Measurements from ENCODE around the gene BABAM2. TPM values are rescaled to one million over a fixed set of nuclear protein-coding genes. Genes with fewer than 3 reads are reported as not detected.

BABAM2 gene
- total and polyA plus RNA-seq, 2 of the 4 experiments (the other 2 are of a cell fraction) = 20.9 to 23.1 TPM

DNA sequence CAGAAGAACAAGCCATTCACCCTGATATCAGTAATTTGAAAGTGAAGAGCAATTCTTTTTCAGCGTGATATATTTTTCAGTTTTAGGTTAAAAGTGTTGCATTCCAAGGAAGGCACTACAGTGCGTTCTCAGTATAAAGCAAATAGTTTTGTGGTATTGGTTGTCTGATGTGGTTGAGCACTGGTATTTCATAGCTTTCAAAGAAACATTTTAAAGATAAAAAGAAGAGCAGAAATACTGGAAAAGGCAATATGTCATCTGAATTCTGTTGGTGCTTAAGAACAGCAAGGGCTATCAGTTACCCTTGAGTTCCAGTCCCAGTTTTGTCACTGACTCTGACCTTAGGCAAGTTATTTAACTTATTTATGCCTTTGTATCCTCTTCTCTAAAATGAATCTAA lies 191.6 kb downstream of the BABAM2 start:
- no peaks in the 10 kb centered on the region for H3K9me3 ChIP-seq (ENCODE audit: control insufficient read depth, insufficient read depth, low read length)
- no peaks in the 10 kb centered on the region for H3K27me3 ChIP-seq (ENCODE audit: control insufficient read depth, insufficient read depth, low read length)
- ChIA-PET POLR2A (ENCODE audit: unreplicated experiment) (no interaction called here), CTCF (no interaction called here)
- H2BK5ac ChIP-seq (ENCODE audit: low read depth, low read length, poor library complexity, severe bottlenecking) = no peak overlapping the region
- 0 out of 3 replicates have a peak overlapping the region, but pooled peaks have one; percentile 36 for H2BK15ac ChIP-seq (ENCODE audit: low read depth, low read length)
- dilution Hi-C loops (cut with HindIII; ENCODE audit: low sequenced_read_pairs, unreplicated experiment) = no loop called here
- peak overlapping the region; percentile 6; the same call in 1 of the 2 replicates for H2BK120ac ChIP-seq (ENCODE audit: low read depth, low read length)
- H3K4ac ChIP-seq (ENCODE audit: low read depth, low read length) = no peak overlapping the region
- H2BK20ac ChIP-seq (ENCODE audit: low read depth, low read length) = no peak overlapping the region
- no peak overlapping the region for H2AK9ac ChIP-seq (replicated peaks; ENCODE audit: low read depth, low read length, poor library complexity)
- peak; percentile 43; the same call in 1 of the 2 replicates for ATAC-seq (ENCODE audit: low read depth)
- peak; percentile 41 for DNase-seq
- H2AK5ac ChIP-seq (ENCODE audit: low read depth, low read length) = no peak overlapping the region
- peak overlapping the region; percentile 49 for H3K18ac ChIP-seq (ENCODE audit: low read depth, low read length)
- no peak overlapping the region for H2AFZ ChIP-seq (replicated peaks; ENCODE audit: low read length, poor library complexity)
- intact Hi-C loops (cut with micrococcal nuclease) = no loop called here
- H4K5ac ChIP-seq (ENCODE audit: low read depth, low read length) = no peak overlapping the region
- 0 out of 2 replicates have a peak, but pooled peaks cover 4% of the 10 kb centered on the region for H3K9me1 ChIP-seq (ENCODE audit: insufficient read depth, low read length)
- in situ Hi-C loops (cut with MboI; ENCODE audit: low sequenced_read_pairs) = no loop called here
- no peak overlapping the region for H4K8ac ChIP-seq (ENCODE audit: low read depth in 2 of 2, low read length in 2 of 2)
- no CpG with 5 or more reads among the region's 2 CpGs for WGBS, 2 experiments (ENCODE audit: extremely low coverage in 2 of 2, insufficient read length in 1 of 2)
- H3K4me1 ChIP-seq (ENCODE audit: control insufficient read depth, insufficient read depth, low read length) = peaks cover 10% of the 10 kb centered on the region
- no TSS peak for BruUV-seq (replicated peaks)
- no peak overlapping the region for H3K23ac ChIP-seq (ENCODE audit: low read depth, low read length)
- no peaks in the 10 kb centered on the region for H3K36me3 ChIP-seq (ENCODE audit: control insufficient read depth, insufficient read depth, low read length)
- H4K20me1 ChIP-seq (ENCODE audit: insufficient read depth, low read length) = no peaks in the 10 kb centered on the region
- H3K56ac ChIP-seq (ENCODE audit: extremely low read depth, insufficient read depth, low read length) = no peak overlapping the region
- H3K4me3 ChIP-seq (ENCODE audit: insufficient read depth, low read depth, low read length) = no peak overlapping the region
- TF ChIP-seq MAZ (IDR thresholded peaks at IDR 0.05; ENCODE audit: borderline replicate concordance, low read depth, low read length) (no peak), RCOR1 (IDR thresholded peaks at IDR 0.05; ENCODE audit: insufficient replicate concordance, low read length) (no peak), RFX5 (IDR thresholded peaks at IDR 0.05; ENCODE audit: low read depth, low read length) (no peak), NFE2L2 (IDR thresholded peaks at IDR 0.05; ENCODE audit: low read depth, low read length) (no peak), CEBPB (IDR thresholded peaks at IDR 0.05; ENCODE audit: low read depth, low read length) (no peak), MAFK (IDR thresholded peaks at IDR 0.05; ENCODE audit: low read depth, low read length) (no peak), FOS (IDR thresholded peaks at IDR 0.05; ENCODE audit: low read depth, low read length) (no peak), POLR2A (IDR thresholded peaks at IDR 0.05; ENCODE audit: low read depth, low read length) (no peak), BHLHE40 (IDR thresholded peaks at IDR 0.05; ENCODE audit: low read depth, low read length) (no peak), MXI1 (IDR thresholded peaks at IDR 0.05; ENCODE audit: borderline replicate concordance, low read depth, low read length) (no peak), CHD1 (IDR thresholded peaks at IDR 0.05; ENCODE audit: low read depth, low read length) (no peak), SMC3 (IDR thresholded peaks at IDR 0.05; ENCODE audit: low read depth, low read length) (no peak), RAD21 (IDR thresholded peaks at IDR 0.05; ENCODE audit: low read length) (no peak)
- TF ChIP-seq, protein P1, sequence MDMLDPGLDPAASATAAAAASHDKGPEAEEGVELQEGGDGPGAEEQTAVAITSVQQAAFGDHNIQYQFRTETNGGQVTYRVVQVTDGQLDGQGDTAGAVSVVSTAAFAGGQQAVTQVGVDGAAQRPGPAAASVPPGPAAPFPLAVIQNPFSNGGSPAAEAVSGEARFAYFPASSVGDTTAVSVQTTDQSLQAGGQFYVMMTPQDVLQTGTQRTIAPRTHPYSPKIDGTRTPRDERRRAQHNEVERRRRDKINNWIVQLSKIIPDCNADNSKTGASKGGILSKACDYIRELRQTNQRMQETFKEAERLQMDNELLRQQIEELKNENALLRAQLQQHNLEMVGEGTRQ (IDR thresholded peaks at IDR 0.05; ENCODE audit: low read depth, low read length) = no peak
- TF ChIP-seq, protein P2, sequence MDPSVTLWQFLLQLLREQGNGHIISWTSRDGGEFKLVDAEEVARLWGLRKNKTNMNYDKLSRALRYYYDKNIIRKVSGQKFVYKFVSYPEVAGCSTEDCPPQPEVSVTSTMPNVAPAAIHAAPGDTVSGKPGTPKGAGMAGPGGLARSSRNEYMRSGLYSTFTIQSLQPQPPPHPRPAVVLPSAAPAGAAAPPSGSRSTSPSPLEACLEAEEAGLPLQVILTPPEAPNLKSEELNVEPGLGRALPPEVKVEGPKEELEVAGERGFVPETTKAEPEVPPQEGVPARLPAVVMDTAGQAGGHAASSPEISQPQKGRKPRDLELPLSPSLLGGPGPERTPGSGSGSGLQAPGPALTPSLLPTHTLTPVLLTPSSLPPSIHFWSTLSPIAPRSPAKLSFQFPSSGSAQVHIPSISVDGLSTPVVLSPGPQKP (IDR thresholded peaks at IDR 0.05; ENCODE audit: borderline replicate concordance, low read depth, low read length) = no peak
- TF ChIP-seq, protein P3, sequence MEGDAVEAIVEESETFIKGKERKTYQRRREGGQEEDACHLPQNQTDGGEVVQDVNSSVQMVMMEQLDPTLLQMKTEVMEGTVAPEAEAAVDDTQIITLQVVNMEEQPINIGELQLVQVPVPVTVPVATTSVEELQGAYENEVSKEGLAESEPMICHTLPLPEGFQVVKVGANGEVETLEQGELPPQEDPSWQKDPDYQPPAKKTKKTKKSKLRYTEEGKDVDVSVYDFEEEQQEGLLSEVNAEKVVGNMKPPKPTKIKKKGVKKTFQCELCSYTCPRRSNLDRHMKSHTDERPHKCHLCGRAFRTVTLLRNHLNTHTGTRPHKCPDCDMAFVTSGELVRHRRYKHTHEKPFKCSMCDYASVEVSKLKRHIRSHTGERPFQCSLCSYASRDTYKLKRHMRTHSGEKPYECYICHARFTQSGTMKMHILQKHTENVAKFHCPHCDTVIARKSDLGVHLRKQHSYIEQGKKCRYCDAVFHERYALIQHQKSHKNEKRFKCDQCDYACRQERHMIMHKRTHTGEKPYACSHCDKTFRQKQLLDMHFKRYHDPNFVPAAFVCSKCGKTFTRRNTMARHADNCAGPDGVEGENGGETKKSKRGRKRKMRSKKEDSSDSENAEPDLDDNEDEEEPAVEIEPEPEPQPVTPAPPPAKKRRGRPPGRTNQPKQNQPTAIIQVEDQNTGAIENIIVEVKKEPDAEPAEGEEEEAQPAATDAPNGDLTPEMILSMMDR (conservative IDR thresholded peaks at IDR 0.05; ENCODE audit: low read depth, low read length) = no peak
- no peak overlapping the region; the same call in 1 of the 2 replicates for H3K4me2 ChIP-seq (ENCODE audit: low read depth, low read length)
- H3K9ac ChIP-seq (ENCODE audit: low read depth, low read length) = no peak overlapping the region
- H3K27ac ChIP-seq (ENCODE audit: insufficient read depth, low read length) = no peak overlapping the region
- H4K91ac ChIP-seq (ENCODE audit: insufficient read depth, low read depth, low read length) = no peak overlapping the region
- H3K79me1 ChIP-seq (ENCODE audit: low read depth in 1 of 2, low read length in 2 of 2) = 0 out of 4 replicates have a peak, but pooled peaks cover 2 to 4% of the 10 kb centered on the region in 2 experiments
- 0 out of 2 replicates have a peak overlapping the region, but pooled peaks have one; percentile 27 for H3K14ac ChIP-seq (replicated peaks; ENCODE audit: low read depth, low read length)
